Activated T-cell treated with anti-CD3 and anti-CD28 coated beads for 48 hours (primary cell): ENCODE data around the gene UBR4.

Experiments
- DNase-seq: peaks from one replicate; pipeline ENCODE4 v3.0.0-alpha.2; 2020; ENCODE audit warnings: low read depth

UBR4 gene

DNA sequence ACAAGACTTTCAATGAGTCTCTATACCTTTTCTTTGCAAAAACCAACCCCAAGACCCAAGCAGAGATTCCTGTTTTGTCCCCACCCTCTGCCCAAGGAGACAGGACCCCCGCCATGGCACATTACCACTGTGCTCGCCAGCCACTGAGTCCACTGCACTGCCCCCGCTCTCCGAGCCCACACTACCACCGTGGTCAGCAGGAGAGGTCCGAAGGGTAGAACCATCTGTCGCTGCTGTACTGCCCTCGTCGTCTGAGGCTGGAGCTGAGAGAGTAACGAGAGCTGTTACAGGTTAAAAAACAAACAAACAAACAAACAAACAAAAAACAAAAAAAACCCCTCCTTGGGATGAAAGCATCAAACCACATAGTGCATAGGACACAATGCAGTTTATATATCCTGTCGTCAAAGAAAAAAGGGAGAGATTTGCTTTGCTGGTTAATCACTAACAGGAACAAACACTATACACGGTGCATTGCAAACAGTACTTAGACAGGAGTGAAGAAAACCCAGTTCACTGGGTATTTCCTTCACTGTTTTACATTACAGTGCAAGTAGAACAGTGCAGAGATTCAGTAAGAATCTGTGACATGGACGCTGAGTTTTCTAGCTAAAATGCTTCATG, 71.0 kb downstream of the UBR4 start:
- DNase-seq = no peak

- DNase-seq = no peak
Observed at GRCh38 chr1:19138331-19138730, 71.7 kb downstream of the UBR4 start.

DNA sequence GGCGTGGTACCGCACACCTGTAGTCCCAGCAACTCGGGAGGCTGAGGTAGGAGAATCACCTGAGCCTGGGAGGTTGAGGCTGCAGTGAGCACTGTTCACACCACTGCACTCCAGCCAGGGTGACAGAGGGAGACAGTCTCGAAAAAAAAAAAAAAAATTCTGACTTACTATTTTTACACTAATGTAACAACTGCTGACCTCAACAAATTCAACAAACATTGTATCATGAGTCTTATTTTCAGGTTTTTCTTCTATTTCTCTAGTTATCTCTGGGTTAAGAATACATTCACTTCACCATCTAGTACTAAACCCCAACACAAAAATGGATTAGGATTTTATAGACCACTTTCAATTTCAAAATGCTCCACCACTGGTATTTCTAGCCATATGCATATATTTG, 72.9 kb downstream of the UBR4 start:
- DNase-seq = no peak

DNA sequence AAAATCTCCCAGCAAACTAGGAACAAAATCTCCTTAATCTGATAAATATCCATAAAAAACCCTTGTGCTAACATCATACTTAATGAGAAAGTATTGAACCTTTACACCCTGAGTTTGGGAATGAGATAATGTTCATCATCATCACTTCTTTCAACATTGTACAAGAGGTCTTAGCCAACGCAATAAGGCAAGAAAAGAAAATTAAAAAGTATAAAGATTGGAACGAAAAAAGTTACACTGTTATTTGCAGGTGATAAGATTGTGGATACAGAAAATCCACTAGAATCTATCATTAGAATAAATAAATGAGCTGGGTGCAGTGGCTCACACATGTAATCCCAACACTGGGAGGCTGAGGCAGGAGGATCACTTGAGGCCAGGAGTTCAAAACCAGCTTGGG, 76.7 kb downstream of the UBR4 start:
- no peak for DNase-seq

DNA sequence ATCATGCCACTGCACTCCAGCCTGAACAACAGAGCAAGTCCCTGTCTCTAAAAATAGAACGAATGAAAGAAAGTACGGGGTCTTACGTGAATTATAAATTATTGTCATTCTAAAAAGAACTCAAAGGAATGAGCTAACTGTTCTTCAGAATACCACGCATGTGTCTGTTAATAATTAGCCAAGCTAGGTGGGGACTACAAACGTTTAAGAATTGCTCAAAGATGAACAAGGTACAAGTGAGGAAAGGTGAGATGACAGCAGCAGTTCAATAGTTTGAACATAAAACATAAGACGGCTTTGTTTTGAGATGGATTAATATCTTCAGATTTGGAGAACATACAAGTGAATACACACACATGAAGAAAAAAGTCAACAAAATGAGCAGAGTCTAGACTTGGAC, 79.6 kb downstream of the UBR4 start:
- DNase-seq = no peak

- no peak for DNase-seq
Observed at GRCh38 chr1:19128968-19129514, 81.0 kb downstream of the UBR4 start.

- no peak for DNase-seq
Observed at GRCh38 chr1:19124273-19124672, 85.8 kb downstream of the UBR4 start.

- DNase-seq = peak; percentile 6
Observed at GRCh38 chr1:19123837-19124236, 86.2 kb downstream of the UBR4 start.

GRCh38 chr1:19122668-19123067, 87.4 kb downstream of the UBR4 start:
- no peak for DNase-seq

GRCh38 chr1:19121192-19121591, 88.9 kb downstream of the UBR4 start:
- DNase-seq = no peak

- no peak for DNase-seq
Observed at GRCh38 chr1:19120070-19120469, 90.0 kb downstream of the UBR4 start.

- DNase-seq = no peak
Observed at GRCh38 chr1:19115082-19115808, 94.8 kb downstream of the UBR4 start.

DNA sequence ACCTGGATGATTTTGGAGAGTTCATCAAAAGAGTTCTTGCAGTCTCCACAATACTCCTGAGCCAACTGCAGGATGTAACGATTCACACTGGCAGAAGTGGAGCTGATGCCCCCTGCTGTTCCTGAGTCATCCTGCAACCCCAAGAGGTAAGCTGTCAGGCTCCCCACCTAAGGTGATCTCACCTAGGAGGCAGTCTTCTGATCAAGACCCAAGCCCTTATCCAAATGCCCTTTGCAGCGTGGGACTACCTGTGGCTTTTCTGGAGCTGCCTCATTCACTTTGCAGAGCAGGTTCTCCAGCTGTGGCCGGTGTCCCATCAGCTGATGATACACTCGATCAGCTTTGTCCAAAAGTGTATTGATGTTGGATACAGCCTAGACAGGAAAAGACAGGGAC, 96.4 kb downstream of the UBR4 start:
- DNase-seq = no peak

- no peak for DNase-seq
Observed at GRCh38 chr1:19112891-19113696, 97.0 kb downstream of the UBR4 start.

- no peak for DNase-seq
Observed at GRCh38 chr1:19110257-19110927, 99.7 kb downstream of the UBR4 start.

- DNase-seq = no peak
Observed at GRCh38 chr1:19109545-19109944, 100.5 kb downstream of the UBR4 start.

- no peak for DNase-seq
Observed at GRCh38 chr1:19101244-19101643, 108.8 kb downstream of the UBR4 start.

DNA sequence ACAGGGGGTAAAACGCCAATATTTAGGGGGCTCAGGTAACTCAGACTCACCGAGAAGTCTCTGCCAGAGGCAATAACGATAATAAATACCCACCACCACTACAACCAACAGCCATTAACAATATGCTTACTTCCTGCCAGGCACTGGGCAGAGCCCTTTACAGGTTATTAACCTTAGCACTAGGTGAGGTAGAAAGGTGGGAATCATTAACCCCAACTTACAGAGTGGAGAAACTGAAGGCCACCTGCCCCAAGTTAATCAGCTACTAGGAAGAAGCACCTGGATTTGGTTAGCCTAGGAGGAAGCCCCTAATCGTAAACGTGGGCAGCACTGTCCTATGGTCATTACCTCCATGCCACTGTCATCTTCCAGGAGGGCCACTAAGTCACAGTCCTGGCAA, 110.0 kb downstream of the UBR4 start:
- DNase-seq = no peak

- DNase-seq = no peak
Observed at GRCh38 chr1:19096990-19097389, 113.1 kb downstream of the UBR4 start.

DNA sequence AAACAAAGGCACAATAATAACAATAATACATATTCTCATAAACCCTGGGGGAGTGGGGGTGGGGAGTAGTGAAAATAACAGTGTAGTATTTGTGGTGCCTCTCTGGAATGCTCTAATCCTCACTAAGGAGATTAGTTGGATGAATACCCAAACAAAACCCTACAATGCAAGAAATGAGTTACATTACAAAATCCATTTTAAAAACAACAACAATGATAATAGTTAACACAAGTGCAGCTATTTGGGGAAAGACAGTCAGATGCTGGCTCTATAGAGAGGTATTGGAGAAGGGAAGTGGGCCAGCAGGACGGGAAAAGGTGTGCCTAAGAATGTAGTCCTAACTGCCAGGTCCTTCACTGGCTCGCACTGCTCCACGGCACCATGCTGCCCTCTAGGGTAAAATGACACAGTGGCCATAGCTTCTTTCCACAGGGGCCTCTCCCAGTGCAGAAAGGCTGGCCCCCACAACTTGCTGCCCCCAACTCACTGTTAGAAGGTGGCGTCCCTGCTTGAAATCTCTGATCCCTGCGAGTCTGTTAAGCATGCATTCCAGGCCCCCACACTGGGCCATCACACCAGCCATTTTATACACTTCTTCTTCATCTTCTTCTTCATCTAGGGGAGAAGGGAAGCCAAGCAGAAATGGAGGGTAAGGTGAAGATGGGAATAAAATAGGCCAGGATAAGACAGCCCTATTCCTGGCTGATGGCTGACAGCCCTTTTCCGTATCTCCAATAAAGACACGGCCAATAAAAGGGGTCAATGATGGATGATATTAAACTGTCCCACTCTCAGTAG, 113.8 kb downstream of the UBR4 start:
- DNase-seq = no peak

DNA sequence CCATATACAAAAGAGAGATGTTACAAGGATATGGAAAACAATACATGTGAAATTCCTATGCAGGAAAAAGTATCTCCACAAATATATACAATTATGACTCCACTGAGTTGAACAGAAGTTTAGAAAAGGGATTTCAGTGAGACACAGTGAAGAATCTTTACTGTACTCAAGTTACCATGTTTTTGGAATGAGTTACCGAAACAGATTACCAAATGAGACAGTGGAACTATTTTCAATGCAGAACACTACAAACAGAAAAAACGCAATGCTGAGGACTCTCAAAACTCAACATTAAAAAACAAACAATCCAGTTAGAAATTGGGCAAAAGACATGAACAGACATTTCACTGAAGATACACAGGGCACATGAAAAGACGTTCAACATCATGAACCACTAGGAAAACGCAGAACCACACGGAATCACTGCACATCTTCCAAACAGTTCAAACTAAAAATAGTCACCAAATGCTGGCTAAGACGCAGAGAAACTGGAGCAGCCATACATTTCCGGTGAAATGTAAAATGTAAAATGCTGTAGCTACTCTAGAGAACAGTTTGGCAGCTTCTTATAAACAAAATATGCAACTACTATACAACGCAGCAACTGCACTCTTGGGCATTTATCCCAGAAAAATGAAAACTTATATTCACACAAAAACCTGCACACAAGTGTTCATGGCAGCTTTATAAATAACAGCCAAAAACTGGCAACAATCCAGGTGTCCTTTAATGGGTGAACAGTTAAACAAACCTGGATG, 118.7 kb downstream of the UBR4 start:
- DNase-seq = no peak
